BJ (cell line): ENCODE measurements around the gene ZNF792. TPM values are rescaled to one million over a fixed set of nuclear protein-coding genes. Genes with fewer than 3 reads are reported as not detected.

Source experiments
- CTCF ChIA-PET: fragments of 350-600 bp; formaldehyde crosslinking; extraction: SDS; loops from one replicate; lab custom pipeline; 2021; ENCODE audit warnings: antibody characterized with exemption, inconsistent platforms; lab: Yijun Ruan, JAX
- POLR2A ChIA-PET: fragments of 300-600 bp; sonication (Branson Sonifier 250); formaldehyde crosslinking; extraction: SDS; loops from one replicate; lab custom pipeline; 2021; ENCODE audit warnings: antibody characterized with exemption; lab: Charles Lee
- DNase-seq: peaks from one replicate; pipeline ENCODE4 v3.0.0-alpha.2; 2011; ENCODE audit warnings: low read depth
- H3K27me3 ChIP-seq: 2 replicates; pipeline ENCODE4 v1.6.0; 2011; ENCODE audit warnings: low read length; ENCODE audit not compliant: control insufficient read depth, insufficient read depth
- H3K36me3 ChIP-seq: 2 replicates; pipeline ENCODE4 v1.5.1; 2011; ENCODE audit warnings: low read length; ENCODE audit not compliant: control insufficient read depth, insufficient read depth
- H3K4me3 ChIP-seq: 2 replicates; pipeline ENCODE4 v1.5.1; 2011; ENCODE audit warnings: low read depth, mild to moderate bottlenecking, control low read depth, low read length
- CTCF ChIP-seq: IDR thresholded peaks from 2 replicates; pipeline ENCODE4 v1.5.1; 2011; ENCODE audit warnings: low read depth, mild to moderate bottlenecking, control low read depth, inconsistent platforms, low read length, moderate library complexity; ENCODE audit not compliant: insufficient read depth
- polyA plus RNA-seq: library from polyadenylated mRNA; depleted of rRNA; stranded (reverse); fragments of >200 nt; gene quantifications from 2 replicates; pipeline ENCODE4 v1.2.3, GENCODE V29; 2011

The ZNF792 gene
- polyA plus RNA-seq, 1 experiment: 1.8 TPM

DNA sequence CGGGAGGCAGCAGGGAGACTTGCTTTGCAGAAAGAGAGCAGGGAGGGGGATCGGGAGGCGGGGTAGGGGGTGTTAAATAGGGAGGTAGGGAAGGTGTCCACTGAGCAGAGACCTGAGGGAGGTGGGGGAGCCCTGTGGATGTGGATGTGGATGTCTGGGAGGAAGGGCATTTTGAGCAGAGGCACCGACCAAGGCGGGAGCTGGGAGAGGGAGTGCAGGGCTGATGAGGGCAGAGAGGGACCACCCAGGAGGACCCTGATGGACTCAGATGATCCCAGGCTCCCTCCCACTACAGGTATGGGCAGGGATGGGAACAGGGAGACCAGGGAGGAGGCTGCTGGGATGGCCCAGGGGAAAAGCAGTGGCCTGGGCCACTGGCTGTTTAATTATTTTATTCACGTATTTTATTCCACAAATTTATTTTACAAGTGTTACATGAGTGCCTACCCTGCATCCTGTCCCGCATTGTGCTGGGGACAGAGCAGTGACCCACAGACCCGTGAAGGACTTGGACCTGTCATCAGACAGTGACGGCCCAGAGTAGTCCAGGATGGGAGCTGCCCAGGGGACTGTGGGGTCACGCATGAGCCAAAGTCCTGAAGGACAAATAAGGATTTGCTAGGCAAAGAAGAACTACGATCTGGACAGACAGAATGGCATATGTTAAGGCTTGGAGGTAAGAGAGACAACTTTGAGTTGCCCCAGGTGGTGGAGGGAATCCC, 41.4 kb upstream of the ZNF792 start:
- ChIA-PET CTCF (interaction anchor here (1.2 to 1.5 kb wide), 2 partner anchors 33 to 61 kb away, joined by 3 read pairs; no protein-coding TSS in a partner anchor), POLR2A (no interaction called here)
- Histone ChIP-seq H3K27me3 (no peaks in the 10 kb centered on the region), H3K36me3 (peaks cover 16% of the 10 kb centered on the region), H3K4me3 (no peak overlapping the region)
- no peak for TF ChIP-seq CTCF
- DNase-seq: no peak

DNA sequence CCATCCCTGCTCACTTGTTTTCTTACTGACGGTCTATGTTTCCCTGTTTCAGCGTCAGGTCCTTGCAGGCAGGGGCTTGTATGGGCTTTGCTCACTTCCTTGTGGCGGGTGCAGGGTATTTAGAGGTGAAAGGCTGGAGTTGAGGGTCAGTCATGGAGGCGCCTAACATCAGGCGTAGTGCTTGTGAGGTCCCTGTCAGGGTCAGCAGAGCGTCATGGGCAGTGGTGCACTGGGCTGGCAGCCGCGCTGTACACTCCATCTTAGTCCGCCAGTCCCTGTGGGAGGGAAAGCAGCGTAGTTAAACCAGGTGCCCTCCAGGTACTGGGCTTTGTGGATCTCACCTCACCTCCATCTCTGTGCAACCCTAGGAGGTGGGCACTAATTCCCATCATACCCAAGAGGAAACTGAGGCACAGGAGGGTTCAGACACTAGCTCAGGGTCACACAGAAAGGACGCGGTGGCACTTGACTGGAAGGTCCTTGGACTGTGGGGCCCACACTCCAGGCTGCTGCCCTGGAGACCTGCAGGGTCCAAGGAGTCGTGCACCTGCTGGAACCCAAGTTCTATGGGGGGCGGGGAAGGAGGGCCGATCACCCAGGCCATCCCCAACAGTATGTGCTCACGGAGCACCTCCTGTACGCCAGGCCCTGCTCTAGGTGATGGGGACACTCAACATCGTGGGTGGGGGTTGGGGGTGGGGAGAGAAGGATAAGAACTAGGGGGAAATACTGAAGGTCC, 40.7 kb upstream of the ZNF792 start:
- TF ChIP-seq CTCF: no peak
- DNase-seq: no peak
- Histone ChIP-seq H3K36me3 (peaks cover 9% of the 10 kb centered on the region), H3K27me3 (no peaks in the 10 kb centered on the region), H3K4me3 (no peak overlapping the region)
- ChIA-PET POLR2A (no interaction called here), CTCF (interaction anchor here (1.1 kb wide), 1 partner anchor 16 kb away, joined by 3 read pairs; no protein-coding TSS in a partner anchor)

- DNase-seq: no peak
- no peak for TF ChIP-seq CTCF
- CTCF ChIA-PET: interaction anchor here (1.8 to 2.6 kb wide), 4 partner anchors 11 to 42 kb away, joined by 6 to 16 read pairs (median 6); no protein-coding TSS in a partner anchor
- Histone ChIP-seq H3K27me3 (no peaks in the 10 kb centered on the region), H3K4me3 (no peak overlapping the region), H3K36me3 (0 out of 2 replicates have a peak, but pooled peaks cover 2% of the 10 kb centered on the region)
- POLR2A ChIA-PET: no interaction called here
Observed at GRCh38 chr19:35002037-35002535, 38.1 kb upstream of the ZNF792 start.

DNA sequence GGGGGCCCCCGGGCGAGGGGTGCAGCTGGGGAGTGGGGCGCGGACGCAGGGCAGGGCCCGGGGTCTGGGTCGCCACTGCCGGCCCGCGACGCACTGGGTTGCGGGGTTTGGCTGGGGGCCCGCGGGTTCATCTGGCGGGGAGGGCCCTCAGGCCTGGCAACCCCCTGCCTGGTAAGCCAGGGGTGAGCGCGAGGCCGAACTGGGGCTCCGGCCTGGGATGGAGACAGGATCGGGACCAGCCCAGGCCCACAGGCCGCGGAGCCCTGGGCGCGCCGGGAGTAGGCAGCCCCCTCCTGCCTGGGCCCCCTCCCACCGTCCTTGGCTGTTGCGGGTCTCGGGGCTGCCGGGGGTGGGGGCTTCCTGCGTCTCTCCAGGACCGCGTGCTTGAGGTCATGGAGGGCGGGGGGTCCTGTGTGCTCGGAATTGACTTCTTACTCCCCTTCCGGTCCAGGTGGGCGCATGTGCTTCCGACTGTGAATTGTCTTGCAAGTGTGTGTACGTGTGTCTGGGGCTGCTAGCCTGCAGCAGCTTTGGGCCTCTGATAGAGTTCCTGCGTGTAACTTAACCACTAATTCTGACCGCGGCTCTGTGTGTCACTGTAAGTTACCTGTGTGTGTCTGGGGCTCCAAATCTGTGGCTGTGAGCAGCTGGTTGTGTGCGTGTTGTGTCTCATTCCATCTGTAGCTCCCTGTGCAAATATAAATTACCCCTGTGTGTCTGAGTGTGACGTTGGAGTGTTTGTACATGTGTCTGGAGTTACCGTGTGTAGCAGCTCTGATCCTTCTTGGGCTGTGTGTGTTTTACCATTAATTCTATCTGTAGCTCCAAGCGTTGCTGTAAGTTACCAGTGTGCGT, 36.8 kb upstream of the ZNF792 start:
- H3K27me3 ChIP-seq: no peaks in the 10 kb centered on the region
- peak overlapping the region; percentile 87 for H3K4me3 ChIP-seq
- ChIA-PET POLR2A (interaction anchor here (0.9 kb wide), 1 partner anchor 74 kb away, joined by 6 read pairs; the partner anchor contains the start of gene ZNF30), CTCF (interaction anchor here (1.2 to 2.6 kb wide), 5 partner anchors 10 to 43 kb away, joined by 3 to 16 read pairs (median 6); no protein-coding TSS in a partner anchor)
- no peak for DNase-seq
- 0 out of 2 replicates have a peak, but pooled peaks cover 2% of the 10 kb centered on the region for H3K36me3 ChIP-seq
- no peak for TF ChIP-seq CTCF
